Keratinocyte (primary cell): ENCODE data around the gene ILK. TPM values are rescaled to one million over a fixed set of nuclear protein-coding genes. Genes with fewer than 3 reads are reported as not detected.

Experiments
- DNase-seq: peaks from one replicate; pipeline ENCODE4 v3.0.0-alpha.2; 2011; ENCODE audit warnings: low read depth, missing footprints, low spot score
- FAIRE-seq: peaks from 2 replicates; lab custom pipeline; 2011; peaks lifted over from hg19 to GRCh38; lab: Jason Lieb, UNC
- H2AFZ ChIP-seq: 2 replicates; pipeline ENCODE4 v1.6.0; 2012; ENCODE audit warnings: low read length, control low read depth, inconsistent platforms; ENCODE audit not compliant: control insufficient read depth
- H3K27ac ChIP-seq: 2 replicates; pipeline ENCODE4 v1.5.1; 2011; ENCODE audit warnings: low read length; ENCODE audit not compliant: control insufficient read depth, insufficient read depth
- H3K27me3 ChIP-seq: 3 replicates; pipeline ENCODE4 v1.6.0; 2011; ENCODE audit warnings: low read length; ENCODE audit not compliant: control insufficient read depth, insufficient read depth; ENCODE audit errors: extremely low read depth
- H3K36me3 ChIP-seq, 2 experiments: 2 replicates in 1 of 2; 3 replicates in 1 of 2; pipeline ENCODE4 v1.5.1; 2011; ENCODE audit warnings: low read length in 2 of 2, mild to moderate bottlenecking in 1 of 2; ENCODE audit not compliant: control insufficient read depth in 2 of 2, insufficient read depth in 2 of 2; ENCODE audit errors: extremely low read depth in 1 of 2
- H3K4me1 ChIP-seq: 3 replicates; pipeline ENCODE4 v1.5.1; 2011; ENCODE audit warnings: low read length; ENCODE audit not compliant: control insufficient read depth, insufficient read depth; ENCODE audit errors: extremely low read depth
- H3K4me2 ChIP-seq: 3 replicates; pipeline ENCODE4 v1.6.0; 2011; ENCODE audit warnings: low read depth, low read length; ENCODE audit not compliant: control insufficient read depth, insufficient read depth; ENCODE audit errors: extremely low read depth
- H3K4me3 ChIP-seq, 3 experiments: fragments of 200-600 bp in 1 of 3; sonication (generic) in 1 of 3; 2 replicates in 2 of 3; 3 replicates in 1 of 3; pipeline ENCODE4 v1.5.1; 2011 to 2016; ENCODE audit warnings: low read length in 3 of 3, mild to moderate bottlenecking in 3 of 3, control low read depth in 2 of 3, inconsistent platforms in 1 of 3, low read depth in 1 of 3, mixed read lengths in 1 of 3, mixed run types in 1 of 3, moderate library complexity in 1 of 3; ENCODE audit not compliant: control insufficient read depth in 2 of 3, insufficient read depth in 2 of 3; ENCODE audit errors: extremely low read depth in 1 of 3
- H3K79me2 ChIP-seq: 2 replicates; pipeline ENCODE4 v1.6.0; 2012; ENCODE audit warnings: low read length; ENCODE audit not compliant: control insufficient read depth, insufficient read depth
- H3K9ac ChIP-seq: 3 replicates; pipeline ENCODE4 v1.6.0; 2011; ENCODE audit warnings: low read length; ENCODE audit not compliant: control insufficient read depth, insufficient read depth; ENCODE audit errors: extremely low read depth
- H3K9me1 ChIP-seq: 3 replicates; pipeline ENCODE4 v1.6.0; 2011; ENCODE audit warnings: low read length; ENCODE audit not compliant: control insufficient read depth, insufficient read depth; ENCODE audit errors: extremely low read depth
- H3K9me3 ChIP-seq: 2 replicates; pipeline ENCODE4 v1.5.1; 2012; ENCODE audit warnings: low read depth, low read length; ENCODE audit not compliant: control insufficient read depth
- H4K20me1 ChIP-seq: 3 replicates; pipeline ENCODE4 v1.6.0; 2011; ENCODE audit warnings: low read length; ENCODE audit not compliant: control insufficient read depth, insufficient read depth; ENCODE audit errors: extremely low read depth
- CTCF ChIP-seq, 3 experiments: IDR thresholded peaks in 1 of 3; conservative IDR thresholded peaks in 1 of 3; optimal IDR thresholded peaks in 1 of 3; 2 replicates in 2 of 3; 3 replicates in 1 of 3; pipeline versions ENCODE3 to v1.5.1; 2011; ENCODE audit warnings: low read length in 3 of 3, mild to moderate bottlenecking in 3 of 3, moderate library complexity in 2 of 3, control low read depth in 1 of 3, inconsistent platforms in 1 of 3; ENCODE audit not compliant: insufficient read depth in 2 of 3; ENCODE audit errors: extremely low read depth in 1 of 3
- EZH2 ChIP-seq: IDR thresholded peaks from one replicate; pipeline ENCODE4 v1.6.1; 2012; ENCODE audit warnings: inconsistent platforms, mild to moderate bottlenecking, low read length, moderate library complexity
- dilution Hi-C: fragments of 300-500 bp; cut with MboI; formaldehyde crosslinking; loops from one replicate; pipeline ENCODE4 v1.7.0; 2020; ENCODE audit warnings: low sequenced_read_pairs; ENCODE audit not compliant: extremely low pct_ligation_motif_present
- polyA plus RNA-seq, 5 experiments: library from polyadenylated mRNA; depleted of rRNA in 3 of 5; stranded (reverse) in 3 of 5; stranded (forward) in 1 of 5; unstranded in 1 of 5; fragments of >200 nt; gene quantifications; 1 replicate in 1 of 5; 2 replicates in 3 of 5; 3 replicates in 1 of 5; pipeline versions ENCODE4 v1.2.1 to v1.2.3, GENCODE V29; 2011 to 2012; ENCODE audit warnings: missing spikeins in 2 of 5, low read depth in 1 of 5, low replicate concordance in 1 of 5

Gene ILK
- polyA plus RNA-seq, 1 donor (not counting 4 experiments of a cell fraction or from before 2014, with no cell fraction given) = 117 TPM

- H3K9me1 ChIP-seq = no peaks in the 10 kb centered on the region
- peaks cover 77% of the 10 kb centered on the region for H3K79me2 ChIP-seq
- peak overlapping the region; percentile 61 for H3K27ac ChIP-seq
- dilution Hi-C loops = no loop called here
- peaks cover 29 to 44% of the 10 kb centered on the region in 2 experiments for H3K36me3 ChIP-seq
- H3K27me3 ChIP-seq = no peaks in the 10 kb centered on the region
- H4K20me1 ChIP-seq = no peaks in the 10 kb centered on the region
- no peak overlapping the region for H2AFZ ChIP-seq
- peak; percentile 56 for DNase-seq
- no peaks in the 10 kb centered on the region for H3K9me3 ChIP-seq
- H3K4me3 ChIP-seq = peak overlapping the region in 1 of 3 experiments; percentile 5
- TF ChIP-seq EZH2 = no peak
- no peak for TF ChIP-seq CTCF (optimal IDR thresholded peaks at IDR 0.05 in 1 of 3, IDR thresholded peaks at IDR 0.05 in 1 of 3, conservative IDR thresholded peaks at IDR 0.05 in 1 of 3; ENCODE audit: extremely low read depth in 1 of 3, insufficient read depth in 2 of 3, low read length in 3 of 3)
- peaks cover 48% of the 10 kb centered on the region for H3K4me1 ChIP-seq
- no peak for FAIRE-seq
- peak overlapping the region; percentile 79 for H3K4me2 ChIP-seq
- H3K9ac ChIP-seq = peak overlapping the region; percentile 26
Observed at GRCh38 chr11:6606471-6607189, 3.1 kb downstream of the ILK start.

GRCh38 chr11:6607190-6607795 is 3.7 kb downstream of the ILK start:
- no peaks in the 10 kb centered on the region for H3K27me3 ChIP-seq
- peaks cover 42% of the 10 kb centered on the region for H3K4me1 ChIP-seq
- FAIRE-seq (no peak), DNase-seq (no peak)
- no peaks in the 10 kb centered on the region for H4K20me1 ChIP-seq
- H3K4me3 ChIP-seq = no peak overlapping the region
- peaks cover 71% of the 10 kb centered on the region for H3K79me2 ChIP-seq
- TF ChIP-seq EZH2 = no peak
- no peak for TF ChIP-seq CTCF (optimal IDR thresholded peaks at IDR 0.05 in 1 of 3, IDR thresholded peaks at IDR 0.05 in 1 of 3, conservative IDR thresholded peaks at IDR 0.05 in 1 of 3; ENCODE audit: extremely low read depth in 1 of 3, insufficient read depth in 2 of 3, low read length in 3 of 3)
- peak overlapping the region; percentile 10 for H3K9ac ChIP-seq
- H3K9me3 ChIP-seq = no peaks in the 10 kb centered on the region
- dilution Hi-C loops = no loop called here
- H3K36me3 ChIP-seq = peaks cover 27 to 39% of the 10 kb centered on the region in 2 experiments
- peak overlapping the region; percentile 61 for H3K27ac ChIP-seq
- H2AFZ ChIP-seq = no peak overlapping the region
- peak overlapping the region; percentile 79 for H3K4me2 ChIP-seq
- no peaks in the 10 kb centered on the region for H3K9me1 ChIP-seq
